HG02981 (cell line): ENCODE measurements around the gene FES.
"Not testable (repeated sequence)": the region's sequence is repeated elsewhere in the genome, so short reads cannot be mapped to it uniquely, and the experiment has no call there.

Experiments used
- ATAC-seq: cut with Tn5 transposase; IDR thresholded peaks from one replicate; pipeline ENCODE4 v1.9.1; 2021; ENCODE audit warnings: mild to moderate bottlenecking, moderate library complexity; ENCODE audit not compliant: unreplicated experiment

The FES gene

DNA sequence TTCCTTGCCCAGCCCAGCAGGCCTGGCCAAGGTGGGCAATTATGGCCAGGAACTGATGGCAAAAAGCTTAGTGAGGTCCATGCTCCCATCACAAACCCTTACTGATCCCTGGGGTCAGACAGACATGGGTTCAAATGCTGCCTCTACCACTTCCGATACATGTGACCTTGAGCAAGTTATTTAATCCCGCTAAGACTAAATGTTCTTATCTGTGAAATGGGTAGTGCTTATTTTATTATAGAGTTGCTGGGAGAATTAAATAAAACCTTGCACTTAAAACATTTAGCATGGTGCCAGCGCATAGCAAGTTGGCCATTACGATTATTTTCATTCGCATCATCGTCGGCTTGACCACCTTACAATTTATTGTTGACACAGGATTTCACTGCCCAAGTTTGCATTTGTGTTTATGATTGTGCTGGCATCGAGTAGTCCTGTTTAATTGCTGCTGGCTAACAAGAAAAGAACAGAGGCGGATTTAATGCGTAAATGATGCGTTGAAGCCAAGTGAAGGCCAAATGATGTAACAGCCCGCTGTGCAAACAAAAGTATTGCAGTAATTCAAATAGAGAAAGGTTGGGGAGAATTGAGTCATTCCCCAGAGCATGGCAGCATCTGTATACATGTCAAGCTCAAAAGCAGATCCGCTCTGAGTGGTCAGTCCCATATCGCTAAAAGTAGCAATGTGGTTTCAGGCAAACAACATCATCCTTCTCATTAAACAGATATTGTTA, 23.2 kb upstream of the FES start:
- no peak for ATAC-seq

DNA sequence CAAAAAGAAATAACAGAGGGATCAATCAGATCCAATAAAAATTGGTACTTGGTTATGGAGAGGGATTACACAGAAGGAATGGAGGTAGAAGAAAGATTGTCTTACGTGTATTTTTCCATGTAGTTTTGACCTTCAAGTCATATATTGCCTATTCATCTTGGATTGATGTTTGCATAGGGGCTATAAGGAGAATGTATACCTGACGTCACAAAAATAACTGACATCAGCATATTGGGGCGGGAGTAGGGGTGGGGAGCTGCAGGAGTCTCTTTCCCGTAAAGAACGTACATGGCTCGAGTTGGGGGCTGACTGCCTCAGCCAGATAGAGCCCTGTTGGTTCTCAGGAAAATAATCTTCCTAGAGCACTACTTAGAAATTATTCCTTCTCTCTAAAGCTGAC, 21.8 kb upstream of the FES start:
- no peak for ATAC-seq

DNA sequence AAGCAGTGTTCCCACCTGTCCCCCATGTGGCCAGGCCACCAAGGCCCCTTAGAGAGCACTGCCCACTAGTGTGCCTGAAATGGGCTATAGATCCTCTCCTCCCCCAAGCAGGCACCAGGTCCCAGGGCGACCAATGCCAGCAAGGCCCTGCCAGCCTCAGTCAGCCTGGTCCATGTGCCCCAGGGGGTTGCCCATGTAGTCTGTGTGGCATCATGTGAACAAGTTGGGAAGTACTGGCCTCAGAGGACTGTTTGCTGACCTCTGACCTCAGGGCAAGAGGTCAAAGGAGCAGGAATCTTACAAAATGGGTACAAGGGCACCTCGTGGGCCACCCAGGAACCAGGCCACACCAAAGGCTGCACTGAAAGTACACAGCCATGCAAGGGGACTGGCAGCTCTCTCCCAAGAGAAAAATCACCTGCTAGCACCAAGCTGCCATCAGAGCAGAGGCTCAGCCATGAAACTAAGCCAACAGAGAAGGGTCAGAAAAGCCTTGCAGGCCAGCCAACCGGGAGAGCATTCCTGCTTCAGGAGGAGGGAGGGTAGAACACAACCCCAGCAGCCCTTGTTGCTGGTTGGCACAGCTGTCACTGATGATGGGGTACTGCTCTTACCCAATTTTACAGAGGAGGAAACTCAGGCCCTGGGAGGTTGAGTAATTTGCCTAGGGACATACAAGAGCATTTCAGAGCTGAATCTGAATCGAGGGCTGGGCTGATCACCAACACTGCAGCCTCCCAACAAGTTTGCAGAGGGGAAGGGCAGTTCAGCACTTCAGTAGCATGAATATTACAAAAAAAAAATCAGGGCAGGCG, 21.1 kb upstream of the FES start:
- ATAC-seq, result no peak

DNA sequence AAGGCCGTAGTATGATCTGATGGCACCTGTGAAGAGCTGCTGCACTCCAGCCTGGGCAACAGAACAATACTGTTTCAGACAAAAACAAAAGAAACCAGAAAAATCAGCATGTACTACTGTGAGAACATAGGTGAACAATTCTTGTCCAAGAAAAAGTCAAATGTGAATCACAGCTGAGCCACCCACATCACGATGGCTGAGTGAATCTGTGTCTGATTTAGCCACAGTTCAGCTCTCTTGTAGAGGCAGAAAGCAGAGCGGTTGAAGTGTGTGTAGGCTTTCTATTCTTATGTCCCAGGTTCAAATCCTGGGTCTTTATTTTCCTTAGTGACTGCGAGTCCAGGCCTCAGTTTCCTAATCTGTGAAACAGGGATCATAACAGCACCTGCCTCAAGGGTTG, 20.3 kb upstream of the FES start:
- no peak for ATAC-seq

DNA sequence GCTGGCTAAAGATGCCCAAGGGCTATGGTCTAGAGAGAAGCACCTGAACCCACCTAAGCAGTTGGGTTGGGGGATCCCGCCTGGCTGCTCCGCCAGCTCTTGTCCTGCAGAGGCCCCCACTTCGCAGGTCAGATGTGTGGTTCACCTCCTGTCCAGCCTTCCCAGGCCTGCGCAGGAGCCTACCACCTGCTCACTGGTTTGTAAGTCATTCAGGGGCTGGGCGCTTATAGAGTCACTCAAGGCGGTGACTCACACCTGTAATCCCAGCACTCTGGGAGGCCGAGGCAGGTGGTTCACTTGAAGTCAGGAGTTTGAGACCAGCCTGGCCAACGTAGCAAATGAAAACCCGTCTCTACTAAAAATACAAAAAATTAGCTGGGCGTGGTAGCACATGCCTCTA, 19.8 kb upstream of the FES start:
- no peak for ATAC-seq

DNA sequence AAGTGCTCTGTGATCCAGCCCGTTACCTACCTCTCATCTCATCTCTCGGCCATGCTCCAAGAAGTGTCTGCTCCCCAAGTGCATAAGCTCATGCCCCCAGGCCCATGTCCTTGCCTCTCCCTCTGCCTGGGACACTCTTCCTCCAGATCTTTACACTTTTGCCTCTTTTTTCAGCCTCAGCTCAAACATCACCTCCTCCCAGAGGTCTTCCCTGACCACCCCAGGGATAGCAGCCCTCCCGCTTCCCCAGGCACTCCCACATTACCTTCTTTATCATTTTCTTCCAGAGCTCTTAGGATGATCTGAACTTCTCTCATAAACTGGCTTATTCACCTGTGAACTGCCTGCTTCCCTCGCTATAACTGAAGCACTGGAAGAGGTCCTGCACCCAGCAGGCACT, 18.6 kb upstream of the FES start:
- ATAC-seq, result no peak

DNA sequence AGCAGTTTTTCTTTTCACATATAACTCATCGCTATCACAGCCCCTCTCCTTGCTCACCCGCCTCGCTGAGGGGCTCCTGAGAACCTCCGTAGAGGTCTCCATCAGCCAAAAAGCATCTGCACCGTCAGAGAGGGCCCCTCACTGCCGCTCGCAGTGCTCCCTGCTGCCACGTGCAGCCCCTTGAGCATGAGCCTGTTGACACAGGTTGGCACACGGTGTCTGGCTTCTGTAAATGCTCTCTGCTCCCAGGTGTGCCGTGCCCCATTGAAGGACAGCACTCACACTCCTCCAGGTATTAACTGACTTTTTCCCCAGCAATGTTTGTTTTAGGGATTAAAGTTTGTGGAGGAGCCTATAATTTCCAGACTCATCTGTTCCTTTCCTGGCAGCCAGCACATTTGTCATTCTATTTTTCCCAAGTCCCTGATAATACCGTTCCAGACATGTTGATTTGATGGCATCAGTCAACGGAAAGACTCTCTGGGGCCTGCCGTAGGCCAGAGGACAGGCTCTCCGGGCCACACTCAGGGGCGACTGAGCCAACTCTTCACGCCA, 18.1 kb upstream of the FES start:
- no peak for ATAC-seq

DNA sequence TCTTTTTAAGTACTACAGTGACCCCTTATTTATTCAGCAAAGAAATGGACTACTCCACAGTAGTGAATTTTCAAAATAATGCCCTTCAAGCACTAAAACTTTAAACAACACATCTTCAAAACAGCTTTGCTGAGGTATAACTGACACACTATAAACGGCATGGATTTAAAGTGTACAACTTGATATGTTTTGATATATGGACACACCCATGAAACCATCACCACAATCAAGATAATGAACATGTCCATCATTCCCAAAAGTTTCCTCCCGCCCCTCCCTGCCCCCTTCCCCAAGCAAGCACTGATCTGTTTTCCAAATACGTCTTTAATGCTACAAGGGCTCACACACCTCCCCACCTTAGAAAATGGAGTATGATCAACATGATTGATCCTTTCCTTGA, 17.5 kb upstream of the FES start:
- ATAC-seq, result no peak

DNA sequence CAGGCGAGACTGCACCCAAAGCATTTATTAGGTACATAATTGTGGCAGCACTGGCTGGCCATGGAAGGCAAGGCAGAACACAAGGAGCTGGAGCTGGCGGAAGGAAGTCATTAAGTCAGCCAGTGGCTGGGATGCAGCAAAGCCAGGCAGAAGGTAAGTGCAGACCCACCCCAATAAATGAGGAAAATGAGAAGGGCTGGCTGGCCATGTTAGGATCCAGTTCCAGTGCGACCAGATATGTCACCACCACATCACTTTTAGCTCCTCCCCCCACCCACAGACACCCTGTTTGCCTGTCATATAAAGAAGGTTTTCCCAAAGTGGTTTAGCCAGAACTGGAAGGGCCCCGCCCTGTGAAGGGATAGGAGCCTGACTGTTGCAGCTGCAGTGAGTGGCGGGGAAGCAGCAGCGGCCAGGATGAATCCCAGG, 16.0 kb upstream of the FES start, which contains the start of gene FURIN:
FURIN (plus strand) TSS at position 328 of the 429 bp plus-strand sequence. CDS start 7,153 bp downstream, outside the sequence.
- no peak for ATAC-seq

DNA sequence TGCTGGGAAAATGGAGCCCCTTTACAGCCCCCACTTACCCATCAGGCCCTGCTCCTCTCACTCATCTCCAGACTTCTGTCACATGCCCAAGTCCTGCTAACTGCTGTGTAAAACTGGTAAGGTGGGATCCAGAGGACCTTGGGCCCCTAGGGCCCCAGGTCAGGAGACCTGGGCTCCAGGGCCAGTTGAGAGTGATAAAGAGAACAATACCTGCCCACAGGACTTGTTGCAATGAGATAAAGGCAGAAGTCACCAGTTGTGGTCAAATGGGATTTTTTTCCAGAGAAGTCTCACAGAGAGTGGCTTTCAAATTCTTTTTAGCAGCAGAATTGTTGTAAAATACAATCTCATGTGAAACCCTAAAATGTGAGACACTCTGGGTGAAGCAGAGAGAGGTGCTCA, 15.2 kb upstream of the FES start:
- ATAC-seq, result no peak

DNA sequence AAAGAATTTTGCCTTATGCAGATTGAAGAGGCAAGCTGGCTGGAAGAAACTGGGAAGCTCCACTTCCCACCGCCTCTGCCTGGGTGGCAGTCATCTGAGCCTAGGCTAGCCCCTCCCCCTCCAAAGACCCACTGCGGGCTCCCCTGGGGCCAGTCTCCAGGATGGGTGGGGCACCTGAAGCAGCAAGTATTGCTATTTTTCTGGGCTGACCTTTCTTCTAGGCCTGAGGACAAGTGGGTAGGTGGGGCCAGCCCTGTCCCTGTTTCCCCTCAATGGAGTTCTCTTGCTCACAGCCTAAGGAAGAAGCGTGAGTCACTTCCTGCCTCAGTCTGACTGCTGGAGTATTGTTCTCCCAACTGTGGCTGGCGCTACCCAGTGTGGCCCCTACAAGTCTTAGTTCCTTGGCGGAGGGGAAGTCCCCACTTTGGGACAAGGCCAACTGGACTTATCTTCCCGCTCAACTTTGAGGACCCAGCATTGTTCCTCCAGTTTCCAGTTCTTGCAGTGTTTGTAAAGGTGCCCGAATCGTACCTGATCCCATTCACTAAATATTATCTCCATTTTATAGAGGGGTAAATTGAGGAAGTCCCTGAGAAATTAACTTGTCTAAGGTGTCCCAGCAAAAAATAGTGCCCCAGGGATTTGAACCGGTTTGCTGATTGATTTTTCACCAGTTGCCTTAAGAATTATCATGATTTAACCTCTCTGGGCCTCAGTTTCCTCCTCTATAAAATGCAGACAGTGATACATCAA, 14.5 kb upstream of the FES start:
- ATAC-seq, result no peak

DNA sequence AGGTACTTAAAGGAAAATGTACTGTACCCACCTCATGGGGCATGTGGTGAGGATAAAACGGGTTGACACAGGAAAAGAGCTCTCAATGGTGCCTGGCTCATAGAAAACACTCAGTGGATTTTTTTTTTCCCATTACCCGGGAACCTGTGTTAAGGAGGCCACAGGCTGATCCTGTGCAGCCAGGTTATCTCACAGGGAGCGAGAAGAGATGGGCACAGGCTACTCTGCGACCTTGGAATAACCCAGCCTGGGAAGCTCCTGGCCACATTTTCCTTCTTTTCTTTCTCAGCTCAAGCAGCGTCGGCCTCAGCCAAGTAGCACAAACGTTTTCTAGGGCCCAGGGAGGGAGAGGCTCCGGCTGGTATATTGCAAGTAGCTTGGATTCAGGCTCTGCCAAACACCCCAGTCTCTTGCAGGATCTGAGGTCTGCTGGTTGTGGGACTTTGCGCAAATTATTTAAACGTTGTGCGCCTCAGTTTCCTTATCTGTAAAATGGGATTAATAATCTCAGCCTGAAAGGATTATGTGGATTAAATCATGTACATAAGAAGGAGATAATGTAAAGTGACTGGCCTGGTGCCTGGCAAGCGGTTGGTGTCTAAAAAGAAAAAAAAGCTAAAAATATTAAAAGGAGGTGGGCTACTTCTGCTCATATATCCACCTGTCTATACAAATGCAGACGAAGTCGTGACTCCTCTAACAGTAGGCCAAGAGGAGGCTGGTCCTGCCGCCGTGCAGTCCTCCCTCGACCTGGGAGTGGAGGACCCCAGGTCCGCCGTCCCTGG, 13.8 kb upstream of the FES start:
- no peak for ATAC-seq

DNA sequence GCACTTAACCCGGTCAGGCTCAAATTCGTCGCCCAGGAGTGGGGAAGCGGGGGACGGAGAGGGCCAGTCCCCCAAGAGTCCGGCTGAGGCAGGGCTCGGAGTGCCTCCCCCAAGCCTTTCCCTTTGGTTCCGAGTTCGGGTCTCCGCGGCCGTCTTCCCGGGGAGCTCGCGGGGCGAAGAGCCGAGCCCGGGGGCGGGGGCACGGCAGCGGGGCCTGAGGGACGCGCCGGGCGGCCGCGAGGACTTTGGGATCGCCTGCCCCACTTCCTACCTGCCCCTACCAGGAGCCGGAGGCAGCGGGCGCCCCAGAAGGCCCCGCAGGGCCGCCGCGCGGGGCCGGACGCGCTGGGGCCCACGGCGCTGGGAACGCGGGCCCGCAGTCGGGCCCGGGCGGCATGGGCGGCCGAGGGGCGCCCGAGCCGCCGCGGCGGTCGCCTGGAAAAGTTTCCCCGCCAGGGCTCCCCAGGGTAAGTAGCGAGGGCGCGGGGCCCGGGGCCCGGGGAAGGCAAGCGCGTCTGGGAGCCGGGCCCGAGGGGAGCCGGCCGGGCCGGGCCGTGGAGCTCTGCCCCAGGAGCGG, 13.1 kb upstream of the FES start:
- ATAC-seq, result no peak

DNA sequence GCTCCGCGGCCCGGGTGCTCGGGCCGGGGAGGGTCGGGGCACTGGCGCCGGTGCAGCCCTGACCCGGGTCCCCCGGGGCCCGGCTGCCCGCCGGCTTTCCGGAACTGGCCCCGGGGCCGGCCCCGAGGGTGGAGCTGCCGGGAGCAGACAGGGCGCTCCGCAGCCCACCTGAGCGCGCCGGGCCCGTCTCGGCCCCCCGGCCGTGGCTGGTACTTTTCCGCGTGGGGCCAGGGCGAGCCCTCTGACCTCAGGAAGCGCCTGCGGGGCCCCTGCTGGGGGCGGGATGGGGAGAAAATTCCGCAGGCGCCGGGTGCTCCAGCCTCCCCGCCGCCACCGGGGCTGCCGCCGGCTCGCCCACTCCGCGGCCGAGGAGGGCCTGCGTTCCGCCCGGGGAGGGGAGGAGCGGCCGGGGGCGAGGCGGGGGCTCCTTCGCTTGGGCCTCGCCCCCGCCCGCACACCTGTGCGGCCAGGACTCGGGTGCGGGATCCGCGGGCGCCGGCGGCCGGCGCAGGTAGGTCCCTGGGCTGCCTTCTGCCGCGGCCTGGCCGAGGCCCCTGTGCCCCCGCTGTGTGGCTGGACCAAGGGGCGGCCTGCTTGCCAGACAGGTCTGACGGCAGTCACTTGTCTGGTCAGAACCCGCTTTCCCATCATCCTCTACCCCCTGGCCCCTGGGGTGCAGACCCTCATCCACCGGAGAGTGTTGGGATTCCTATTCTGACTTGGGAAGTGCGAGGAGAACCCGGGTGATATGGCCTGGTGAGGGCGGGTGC, 12.4 kb upstream of the FES start:
- no peak for ATAC-seq

DNA sequence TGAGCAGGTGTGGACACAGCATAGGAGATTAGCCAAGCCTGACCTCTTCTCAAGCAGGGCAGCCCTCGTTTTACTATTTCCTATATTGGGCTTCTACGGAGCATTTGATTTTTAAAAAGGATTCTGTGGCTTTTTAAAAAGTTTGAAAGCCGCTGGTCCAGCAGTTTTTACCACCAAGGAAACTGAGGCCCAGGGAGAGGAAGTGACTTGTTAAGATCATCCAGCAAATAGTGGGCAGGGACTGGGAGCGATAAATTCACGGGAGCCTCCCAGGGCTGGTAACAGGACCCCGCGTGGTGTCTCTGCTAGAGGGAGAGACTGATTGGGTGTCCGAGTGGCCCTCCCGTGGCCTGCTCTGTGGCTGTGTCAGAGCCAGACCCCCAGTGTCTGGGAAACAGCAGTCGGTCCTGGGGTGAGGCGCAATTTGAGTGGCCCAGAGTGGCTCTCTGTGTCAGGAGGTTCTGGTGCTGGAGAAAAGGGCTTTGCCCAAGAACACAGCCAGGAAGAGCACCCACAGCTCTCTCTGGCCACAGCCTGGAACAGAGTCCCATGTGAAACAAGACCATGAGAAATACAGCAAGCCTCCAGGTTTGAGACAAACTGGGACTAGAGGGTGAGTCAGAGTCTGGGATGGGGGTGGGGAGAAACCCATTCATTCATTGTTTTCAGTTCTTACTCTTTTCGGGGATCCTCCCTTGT, 11.7 kb upstream of the FES start:
- ATAC-seq, result no peak

DNA sequence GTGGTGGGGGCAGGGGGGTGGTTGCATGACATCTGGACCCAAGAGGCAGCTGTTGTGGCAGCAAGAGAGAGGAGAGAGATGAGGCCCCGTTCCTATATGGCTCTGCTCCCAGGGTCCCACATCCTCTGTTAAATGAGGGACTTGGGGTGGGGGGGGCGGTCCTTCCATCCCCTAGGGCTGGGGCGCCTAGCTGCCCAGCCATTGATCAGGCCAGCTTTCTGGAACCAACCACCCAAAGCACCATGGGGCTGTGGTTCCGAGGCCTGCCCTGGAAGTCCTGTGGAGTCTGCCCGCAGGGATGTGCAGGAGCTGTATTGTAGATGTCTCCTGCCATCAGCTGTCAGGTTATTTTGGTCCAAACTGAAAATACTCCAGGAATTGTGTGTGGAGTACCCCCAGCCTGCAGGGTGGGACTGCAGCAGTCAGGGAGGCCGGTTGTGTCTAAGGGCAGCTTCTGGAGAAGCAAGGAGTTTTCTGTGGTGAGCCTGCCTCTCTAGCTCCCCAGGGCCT, 10.8 kb upstream of the FES start:
- no peak for ATAC-seq

DNA sequence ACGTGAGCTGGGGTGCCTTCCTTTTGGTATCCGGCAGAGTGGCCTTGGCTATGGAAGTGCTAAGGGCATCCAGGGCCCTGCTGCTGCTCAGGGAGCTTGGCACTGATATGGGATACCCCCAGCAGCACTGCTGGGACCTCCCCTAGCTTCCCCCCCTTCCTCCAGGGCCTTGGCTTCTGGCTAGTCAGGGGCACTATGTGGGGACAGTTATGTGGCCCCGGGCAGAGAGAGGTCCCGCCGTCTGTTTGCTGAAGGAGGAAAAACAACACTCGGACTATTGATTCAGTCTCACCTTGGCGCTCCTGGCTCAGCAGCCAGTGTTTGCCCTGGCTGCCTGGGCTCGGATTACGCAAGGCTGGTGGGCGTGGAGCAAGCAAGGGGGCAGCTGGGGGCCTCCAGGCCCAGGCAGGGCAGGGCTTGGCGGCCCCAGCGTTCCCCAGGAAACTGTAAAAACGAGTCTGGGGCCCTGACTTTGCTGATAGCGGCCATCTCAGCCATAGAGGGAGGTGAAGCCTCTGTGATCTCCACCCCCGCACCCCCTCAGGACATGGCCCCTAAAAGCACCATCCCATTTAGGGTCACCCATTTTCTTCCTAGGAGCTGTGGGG, 10.2 kb upstream of the FES start:
- ATAC-seq, result no peak

DNA sequence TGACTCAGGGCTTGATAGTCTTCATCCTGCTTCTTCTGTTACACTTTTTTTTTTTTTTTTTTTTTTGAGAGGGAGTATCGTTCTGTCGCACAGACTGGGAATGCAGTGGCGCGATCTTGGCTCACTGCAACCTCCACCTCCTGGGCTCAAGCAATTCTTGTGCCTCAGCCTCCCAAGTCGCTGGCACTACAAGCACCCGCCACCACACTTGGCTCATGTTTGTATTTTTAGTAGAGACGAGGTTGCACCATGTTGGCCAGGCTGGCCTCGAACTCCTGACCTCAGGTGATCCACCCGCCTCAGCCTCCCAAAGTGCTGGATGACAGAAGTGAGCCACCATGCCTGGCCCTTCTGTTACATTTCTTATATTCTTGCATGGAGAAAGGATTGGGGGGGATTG, 9.3 kb upstream of the FES start:
- ATAC-seq, result not testable (repeated sequence)
